WTC11 (cell line): Measurements from ENCODE around the gene ELP5. TPM values are rescaled to one million over a fixed set of nuclear protein-coding genes. Genes with fewer than 3 reads are reported as not detected.

ENCODE experiments used
- ATAC-seq: fragments of 200-7000 bp; cut with Tn5 transposase; 2 replicates; pipeline ENCODE4 v1.10.0; 2021; ENCODE audit warnings: mild to moderate bottlenecking, moderate library complexity
- CTCF ChIA-PET: fragments of 300-600 bp; sonication (Branson Sonifier 250); formaldehyde crosslinking; loops from one replicate; lab custom pipeline; 2021; ENCODE audit warnings: antibody characterized with exemption; lab: Charles Lee
- POLR2A ChIA-PET: fragments of 350-600 bp; sonication (Branson Sonifier 250); formaldehyde crosslinking; loops from one replicate; lab custom pipeline; 2021; ENCODE audit warnings: antibody characterized with exemption; lab: Charles Lee
- DNase-seq: peaks from one replicate; pipeline ENCODE4 v3.0.0; 2021; ENCODE audit warnings: low spot score
- H3K27ac Mint-ChIP-seq: 2 replicates; pipeline ENCODE4 v1.8.0; 2021; ENCODE audit warnings: mixed read lengths
- H3K27me3 Mint-ChIP-seq: 2 replicates; pipeline ENCODE4 v1.8.0; 2021; ENCODE audit warnings: low read depth, mild to moderate bottlenecking, moderate library complexity, mixed read lengths
- H3K36me3 Mint-ChIP-seq: 2 replicates; pipeline ENCODE4 v1.8.0; 2021; ENCODE audit warnings: mixed read lengths
- H3K4me1 Mint-ChIP-seq: 2 replicates; pipeline ENCODE4 v1.8.0; 2022; ENCODE audit warnings: mixed read lengths
- H3K4me3 Mint-ChIP-seq: 2 replicates; pipeline ENCODE4 v1.8.0; 2021; ENCODE audit warnings: mild to moderate bottlenecking, moderate library complexity, mixed read lengths
- H3K9me3 Mint-ChIP-seq: 2 replicates; pipeline ENCODE4 v1.8.0; 2021; ENCODE audit warnings: mixed read lengths
- CREB1 ChIP-seq: sonication (generic); formaldehyde crosslinking; IDR thresholded peaks from 2 replicates; pipeline ENCODE4 v1.8.0; 2023; ENCODE audit warnings: mild to moderate bottlenecking, missing genetic modification reagents
- CREM ChIP-seq: sonication (generic); formaldehyde crosslinking; IDR thresholded peaks from 2 replicates; pipeline ENCODE4 v1.8.1; 2022; ENCODE audit warnings: mild to moderate bottlenecking, missing genetic modification reagents, moderate library complexity
- FOXP1 ChIP-seq: sonication (generic); formaldehyde crosslinking; IDR thresholded peaks from 2 replicates; pipeline ENCODE4 v1.8.0; 2022; ENCODE audit warnings: missing genetic modification reagents, mild to moderate bottlenecking, moderate library complexity, borderline replicate concordance
- SOX15 ChIP-seq: fragments of 250-450 bp; sonication (Bioruptor Pico); IDR thresholded peaks from 2 replicates; pipeline ENCODE4 v1.9.0; 2021; ENCODE audit warnings: mild to moderate bottlenecking
- TEAD1 ChIP-seq: sonication (generic); formaldehyde crosslinking; IDR thresholded peaks from 2 replicates; pipeline ENCODE4 v1.8.0; 2022; ENCODE audit warnings: mild to moderate bottlenecking, missing genetic modification reagents
- ZNF121 ChIP-seq: sonication (generic); formaldehyde crosslinking; IDR thresholded peaks from 2 replicates; pipeline ENCODE4 v1.8.0; 2023; ENCODE audit warnings: missing genetic modification reagents
- ZNF232 ChIP-seq: sonication (generic); formaldehyde crosslinking; IDR thresholded peaks from 2 replicates; pipeline ENCODE4 v1.8.0; 2022; ENCODE audit warnings: mild to moderate bottlenecking, missing genetic modification reagents
- ZNF396 ChIP-seq: fragments of 250-450 bp; sonication (Bioruptor Pico); IDR thresholded peaks from 2 replicates; pipeline ENCODE4 v1.8.0; 2021; ENCODE audit warnings: mild to moderate bottlenecking, moderate library complexity, borderline replicate concordance
- total RNA-seq: library from RNA; stranded (reverse); gene quantifications from 3 replicates; pipeline ENCODE4 v1.2.3, GENCODE V29; 2021
- TF ChIP-seq, protein P1 (sequence below): sonication (generic); formaldehyde crosslinking; IDR thresholded peaks from 2 replicates; pipeline ENCODE4 v1.8.0; 2022; ENCODE audit warnings: missing genetic modification reagents
- TF ChIP-seq, protein P2 (sequence below): fragments of 250-450 bp; sonication (Bioruptor Pico); IDR thresholded peaks from 2 replicates; pipeline ENCODE4 v1.9.0; 2021; ENCODE audit warnings: mild to moderate bottlenecking
- TF ChIP-seq, protein P3 (sequence below): fragments of 250-450 bp; sonication (Bioruptor Pico); IDR thresholded peaks from 2 replicates; pipeline ENCODE4 v1.8.0; 2021; ENCODE audit warnings: mild to moderate bottlenecking
- TF ChIP-seq, protein P4 (sequence below): sonication (generic); formaldehyde crosslinking; IDR thresholded peaks from 2 replicates; pipeline ENCODE4 v1.8.0; 2023; ENCODE audit warnings: missing genetic modification reagents
- TF ChIP-seq, protein P5 (sequence below): sonication (generic); formaldehyde crosslinking; IDR thresholded peaks from 2 replicates; pipeline ENCODE4 v1.8.0; 2022; ENCODE audit warnings: mild to moderate bottlenecking, missing genetic modification reagents
- TF ChIP-seq, protein P6 (sequence below): sonication (generic); formaldehyde crosslinking; conservative IDR thresholded peaks from 2 replicates; pipeline ENCODE4 v1.8.1; 2023; ENCODE audit warnings: mild to moderate bottlenecking, low read depth, missing genetic modification reagents, moderate library complexity
- TF ChIP-seq, protein P7 (sequence below): sonication (generic); formaldehyde crosslinking; IDR thresholded peaks from 2 replicates; pipeline ENCODE4 v1.8.1; 2023; ENCODE audit warnings: mild to moderate bottlenecking, missing genetic modification reagents
- TF ChIP-seq, protein P8 (sequence below): fragments of 250-450 bp; sonication (Bioruptor Pico); IDR thresholded peaks from 2 replicates; pipeline ENCODE4 v1.9.0; 2021; ENCODE audit warnings: moderate library complexity, mild to moderate bottlenecking, inconsistent platforms, borderline replicate concordance
- TF ChIP-seq, protein P9 (sequence below): fragments of 250-450 bp; sonication (Bioruptor Pico); IDR thresholded peaks from 2 replicates; pipeline ENCODE4 v1.9.0; 2021; ENCODE audit warnings: mild to moderate bottlenecking

Gene ELP5
- total RNA-seq, 1 experiment from 2014 or later, result 101 TPM

DNA sequence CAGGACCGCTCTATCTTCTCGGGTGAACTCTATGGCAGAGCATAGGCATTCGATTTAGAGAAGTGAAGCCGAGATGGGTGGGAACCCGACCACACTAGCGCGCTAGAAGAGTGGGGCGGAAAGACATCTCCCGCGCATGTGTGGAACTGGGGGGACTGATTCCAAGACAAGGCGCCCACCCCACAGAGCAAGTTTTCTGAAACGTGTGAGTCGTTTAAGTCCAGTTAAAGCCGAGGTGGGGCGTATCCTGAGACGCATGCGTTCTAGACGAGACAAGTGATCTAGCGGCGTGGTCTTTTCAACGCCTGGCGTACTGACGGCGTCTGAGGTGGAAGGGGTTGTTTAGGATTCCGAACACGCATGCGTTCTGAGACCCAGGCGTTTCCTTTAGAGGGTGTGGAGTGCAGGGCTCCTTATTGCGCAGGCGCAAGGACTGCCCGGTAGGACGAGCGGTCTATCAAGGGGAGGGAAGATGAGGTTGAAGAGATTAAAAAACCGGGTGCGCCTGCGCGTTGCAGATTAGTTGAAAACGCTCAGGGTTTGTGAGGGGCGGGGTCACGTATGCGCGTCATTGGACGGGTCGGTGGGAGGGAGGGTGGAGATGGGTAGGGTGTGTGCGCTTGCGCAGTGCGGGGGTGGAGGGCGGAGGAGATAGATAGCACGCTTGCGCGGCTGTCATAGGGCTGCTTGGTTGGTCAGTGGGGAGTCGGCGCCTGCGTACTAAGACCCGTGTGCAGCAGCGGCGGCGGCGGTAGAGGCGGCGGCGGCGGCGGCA lies 55.1 kb downstream of the ELP5 start, which contains the start of gene EIF5A (continued):
- TF ChIP-seq, protein P1, sequence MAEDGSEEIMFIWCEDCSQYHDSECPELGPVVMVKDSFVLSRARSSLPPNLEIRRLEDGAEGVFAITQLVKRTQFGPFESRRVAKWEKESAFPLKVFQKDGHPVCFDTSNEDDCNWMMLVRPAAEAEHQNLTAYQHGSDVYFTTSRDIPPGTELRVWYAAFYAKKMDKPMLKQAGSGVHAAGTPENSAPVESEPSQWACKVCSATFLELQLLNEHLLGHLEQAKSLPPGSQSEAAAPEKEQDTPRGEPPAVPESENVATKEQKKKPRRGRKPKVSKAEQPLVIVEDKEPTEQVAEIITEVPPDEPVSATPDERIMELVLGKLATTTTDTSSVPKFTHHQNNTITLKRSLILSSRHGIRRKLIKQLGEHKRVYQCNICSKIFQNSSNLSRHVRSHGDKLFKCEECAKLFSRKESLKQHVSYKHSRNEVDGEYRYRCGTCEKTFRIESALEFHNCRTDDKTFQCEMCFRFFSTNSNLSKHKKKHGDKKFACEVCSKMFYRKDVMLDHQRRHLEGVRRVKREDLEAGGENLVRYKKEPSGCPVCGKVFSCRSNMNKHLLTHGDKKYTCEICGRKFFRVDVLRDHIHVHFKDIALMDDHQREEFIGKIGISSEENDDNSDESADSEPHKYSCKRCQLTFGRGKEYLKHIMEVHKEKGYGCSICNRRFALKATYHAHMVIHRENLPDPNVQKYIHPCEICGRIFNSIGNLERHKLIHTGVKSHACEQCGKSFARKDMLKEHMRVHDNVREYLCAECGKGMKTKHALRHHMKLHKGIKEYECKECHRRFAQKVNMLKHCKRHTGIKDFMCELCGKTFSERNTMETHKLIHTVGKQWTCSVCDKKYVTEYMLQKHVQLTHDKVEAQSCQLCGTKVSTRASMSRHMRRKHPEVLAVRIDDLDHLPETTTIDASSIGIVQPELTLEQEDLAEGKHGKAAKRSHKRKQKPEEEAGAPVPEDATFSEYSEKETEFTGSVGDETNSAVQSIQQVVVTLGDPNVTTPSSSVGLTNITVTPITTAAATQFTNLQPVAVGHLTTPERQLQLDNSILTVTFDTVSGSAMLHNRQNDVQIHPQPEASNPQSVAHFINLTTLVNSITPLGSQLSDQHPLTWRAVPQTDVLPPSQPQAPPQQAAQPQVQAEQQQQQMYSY (CRISPR knock-in tag), result peak; percentile 52
- TF ChIP-seq ZNF121 (CRISPR knock-in tag), result no peak

DNA sequence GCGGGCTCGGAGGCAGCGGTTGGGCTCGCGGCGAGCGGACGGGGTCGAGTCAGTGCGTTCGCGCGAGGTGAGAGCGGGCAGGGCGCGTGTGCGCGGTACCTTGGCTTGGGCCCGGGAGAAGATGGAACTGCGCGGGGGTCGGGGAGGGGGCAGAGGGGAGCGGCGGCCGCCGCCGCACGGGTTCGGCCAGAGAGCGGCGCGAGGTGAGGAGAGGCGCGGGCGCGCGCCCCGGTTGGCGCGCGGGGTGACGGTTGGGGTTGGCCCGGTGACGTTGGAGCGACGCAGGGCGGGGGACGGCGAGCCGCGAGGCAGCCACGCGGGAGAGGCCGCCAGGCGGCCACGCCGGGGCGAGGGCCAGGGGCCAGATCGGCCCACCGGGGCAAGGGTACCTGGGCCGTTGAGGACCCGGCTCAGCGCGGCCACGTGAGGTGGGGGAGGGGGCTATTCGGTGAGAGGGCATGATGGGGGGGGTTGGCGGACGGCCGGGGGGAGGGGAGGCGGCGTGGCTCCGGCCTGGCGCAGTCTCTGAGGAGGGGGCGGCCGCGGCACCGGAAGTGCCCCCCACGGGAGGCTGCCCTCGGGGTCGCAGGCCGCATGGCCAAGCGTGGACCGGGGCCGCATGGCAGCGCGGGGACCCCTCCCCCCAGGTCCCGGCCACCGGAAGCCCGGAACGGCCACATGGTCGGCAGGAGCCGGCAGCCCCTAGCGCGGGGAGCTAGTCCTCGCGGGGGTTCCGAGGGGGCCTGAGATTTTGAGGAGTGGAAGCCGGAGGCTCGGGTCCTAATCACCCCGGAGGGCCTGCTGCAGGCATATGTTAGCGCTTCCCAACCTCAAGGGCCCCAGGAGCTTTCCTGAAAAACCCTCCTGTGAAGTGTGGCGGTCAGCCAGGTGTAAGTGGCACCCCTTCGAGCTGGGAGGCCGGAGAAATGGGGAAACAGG lies 55.9 kb downstream of the ELP5 start:
- H3K4me3 Mint-ChIP-seq, result peak overlapping the region; percentile 89
- CTCF ChIA-PET, result interaction anchor here (0.9 to 1.4 kb wide), 3 partner anchors 22 to 57 kb away, joined by 3 to 4 read pairs (median 4); partner anchors contain the start of genes CTDNEP1 and NEURL4
- peaks cover 26% of the 10 kb centered on the region for H3K4me1 Mint-ChIP-seq
- peaks cover 14% of the 10 kb centered on the region for H3K27me3 Mint-ChIP-seq
- H3K9me3 Mint-ChIP-seq, result peaks cover 4% of the 10 kb centered on the region
- no peak; the same call in 1 of the 2 replicates for ATAC-seq
- peak; percentile 50 for DNase-seq
- POLR2A ChIA-PET, result interaction anchor here (1.0 kb wide), 1 partner anchor 22 kb away, joined by 7 read pairs; the partner anchor contains the start of gene NEURL4
- peak overlapping the region; percentile 99 for H3K27ac Mint-ChIP-seq
- H3K36me3 Mint-ChIP-seq, result peaks cover 36% of the 10 kb centered on the region
- no peak for TF ChIP-seq SOX15 (CRISPR knock-in tag)
- no peak for TF ChIP-seq ZNF232
- TF ChIP-seq CREB1 (CRISPR knock-in tag), result no peak
- TF ChIP-seq, protein P2, sequence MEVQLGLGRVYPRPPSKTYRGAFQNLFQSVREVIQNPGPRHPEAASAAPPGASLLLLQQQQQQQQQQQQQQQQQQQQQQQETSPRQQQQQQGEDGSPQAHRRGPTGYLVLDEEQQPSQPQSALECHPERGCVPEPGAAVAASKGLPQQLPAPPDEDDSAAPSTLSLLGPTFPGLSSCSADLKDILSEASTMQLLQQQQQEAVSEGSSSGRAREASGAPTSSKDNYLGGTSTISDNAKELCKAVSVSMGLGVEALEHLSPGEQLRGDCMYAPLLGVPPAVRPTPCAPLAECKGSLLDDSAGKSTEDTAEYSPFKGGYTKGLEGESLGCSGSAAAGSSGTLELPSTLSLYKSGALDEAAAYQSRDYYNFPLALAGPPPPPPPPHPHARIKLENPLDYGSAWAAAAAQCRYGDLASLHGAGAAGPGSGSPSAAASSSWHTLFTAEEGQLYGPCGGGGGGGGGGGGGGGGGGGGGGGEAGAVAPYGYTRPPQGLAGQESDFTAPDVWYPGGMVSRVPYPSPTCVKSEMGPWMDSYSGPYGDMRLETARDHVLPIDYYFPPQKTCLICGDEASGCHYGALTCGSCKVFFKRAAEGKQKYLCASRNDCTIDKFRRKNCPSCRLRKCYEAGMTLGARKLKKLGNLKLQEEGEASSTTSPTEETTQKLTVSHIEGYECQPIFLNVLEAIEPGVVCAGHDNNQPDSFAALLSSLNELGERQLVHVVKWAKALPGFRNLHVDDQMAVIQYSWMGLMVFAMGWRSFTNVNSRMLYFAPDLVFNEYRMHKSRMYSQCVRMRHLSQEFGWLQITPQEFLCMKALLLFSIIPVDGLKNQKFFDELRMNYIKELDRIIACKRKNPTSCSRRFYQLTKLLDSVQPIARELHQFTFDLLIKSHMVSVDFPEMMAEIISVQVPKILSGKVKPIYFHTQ, result no peak
- TF ChIP-seq, protein P3, sequence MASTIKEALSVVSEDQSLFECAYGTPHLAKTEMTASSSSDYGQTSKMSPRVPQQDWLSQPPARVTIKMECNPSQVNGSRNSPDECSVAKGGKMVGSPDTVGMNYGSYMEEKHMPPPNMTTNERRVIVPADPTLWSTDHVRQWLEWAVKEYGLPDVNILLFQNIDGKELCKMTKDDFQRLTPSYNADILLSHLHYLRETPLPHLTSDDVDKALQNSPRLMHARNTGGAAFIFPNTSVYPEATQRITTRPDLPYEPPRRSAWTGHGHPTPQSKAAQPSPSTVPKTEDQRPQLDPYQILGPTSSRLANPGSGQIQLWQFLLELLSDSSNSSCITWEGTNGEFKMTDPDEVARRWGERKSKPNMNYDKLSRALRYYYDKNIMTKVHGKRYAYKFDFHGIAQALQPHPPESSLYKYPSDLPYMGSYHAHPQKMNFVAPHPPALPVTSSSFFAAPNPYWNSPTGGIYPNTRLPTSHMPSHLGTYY (CRISPR knock-in tag), result no peak
- TF ChIP-seq, protein P4, sequence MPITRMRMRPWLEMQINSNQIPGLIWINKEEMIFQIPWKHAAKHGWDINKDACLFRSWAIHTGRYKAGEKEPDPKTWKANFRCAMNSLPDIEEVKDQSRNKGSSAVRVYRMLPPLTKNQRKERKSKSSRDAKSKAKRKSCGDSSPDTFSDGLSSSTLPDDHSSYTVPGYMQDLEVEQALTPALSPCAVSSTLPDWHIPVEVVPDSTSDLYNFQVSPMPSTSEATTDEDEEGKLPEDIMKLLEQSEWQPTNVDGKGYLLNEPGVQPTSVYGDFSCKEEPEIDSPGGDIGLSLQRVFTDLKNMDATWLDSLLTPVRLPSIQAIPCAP, result no peak
- TF ChIP-seq, protein P5, sequence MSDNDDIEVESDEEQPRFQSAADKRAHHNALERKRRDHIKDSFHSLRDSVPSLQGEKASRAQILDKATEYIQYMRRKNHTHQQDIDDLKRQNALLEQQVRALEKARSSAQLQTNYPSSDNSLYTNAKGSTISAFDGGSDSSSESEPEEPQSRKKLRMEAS (CRISPR knock-in tag), result peak; percentile 94
- TF ChIP-seq ZNF396, result no peak
- 0 out of 2 replicates have a peak, but pooled peaks have one; percentile 39 for TF ChIP-seq TEAD1 (CRISPR knock-in tag)
- TF ChIP-seq, protein P6, sequence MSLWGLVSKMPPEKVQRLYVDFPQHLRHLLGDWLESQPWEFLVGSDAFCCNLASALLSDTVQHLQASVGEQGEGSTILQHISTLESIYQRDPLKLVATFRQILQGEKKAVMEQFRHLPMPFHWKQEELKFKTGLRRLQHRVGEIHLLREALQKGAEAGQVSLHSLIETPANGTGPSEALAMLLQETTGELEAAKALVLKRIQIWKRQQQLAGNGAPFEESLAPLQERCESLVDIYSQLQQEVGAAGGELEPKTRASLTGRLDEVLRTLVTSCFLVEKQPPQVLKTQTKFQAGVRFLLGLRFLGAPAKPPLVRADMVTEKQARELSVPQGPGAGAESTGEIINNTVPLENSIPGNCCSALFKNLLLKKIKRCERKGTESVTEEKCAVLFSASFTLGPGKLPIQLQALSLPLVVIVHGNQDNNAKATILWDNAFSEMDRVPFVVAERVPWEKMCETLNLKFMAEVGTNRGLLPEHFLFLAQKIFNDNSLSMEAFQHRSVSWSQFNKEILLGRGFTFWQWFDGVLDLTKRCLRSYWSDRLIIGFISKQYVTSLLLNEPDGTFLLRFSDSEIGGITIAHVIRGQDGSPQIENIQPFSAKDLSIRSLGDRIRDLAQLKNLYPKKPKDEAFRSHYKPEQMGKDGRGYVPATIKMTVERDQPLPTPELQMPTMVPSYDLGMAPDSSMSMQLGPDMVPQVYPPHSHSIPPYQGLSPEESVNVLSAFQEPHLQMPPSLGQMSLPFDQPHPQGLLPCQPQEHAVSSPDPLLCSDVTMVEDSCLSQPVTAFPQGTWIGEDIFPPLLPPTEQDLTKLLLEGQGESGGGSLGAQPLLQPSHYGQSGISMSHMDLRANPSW (CRISPR knock-in tag), result no peak
- TF ChIP-seq, protein P7, sequence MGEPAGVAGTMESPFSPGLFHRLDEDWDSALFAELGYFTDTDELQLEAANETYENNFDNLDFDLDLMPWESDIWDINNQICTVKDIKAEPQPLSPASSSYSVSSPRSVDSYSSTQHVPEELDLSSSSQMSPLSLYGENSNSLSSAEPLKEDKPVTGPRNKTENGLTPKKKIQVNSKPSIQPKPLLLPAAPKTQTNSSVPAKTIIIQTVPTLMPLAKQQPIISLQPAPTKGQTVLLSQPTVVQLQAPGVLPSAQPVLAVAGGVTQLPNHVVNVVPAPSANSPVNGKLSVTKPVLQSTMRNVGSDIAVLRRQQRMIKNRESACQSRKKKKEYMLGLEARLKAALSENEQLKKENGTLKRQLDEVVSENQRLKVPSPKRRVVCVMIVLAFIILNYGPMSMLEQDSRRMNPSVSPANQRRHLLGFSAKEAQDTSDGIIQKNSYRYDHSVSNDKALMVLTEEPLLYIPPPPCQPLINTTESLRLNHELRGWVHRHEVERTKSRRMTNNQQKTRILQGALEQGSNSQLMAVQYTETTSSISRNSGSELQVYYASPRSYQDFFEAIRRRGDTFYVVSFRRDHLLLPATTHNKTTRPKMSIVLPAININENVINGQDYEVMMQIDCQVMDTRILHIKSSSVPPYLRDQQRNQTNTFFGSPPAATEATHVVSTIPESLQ, result no peak
- TF ChIP-seq, protein P8, sequence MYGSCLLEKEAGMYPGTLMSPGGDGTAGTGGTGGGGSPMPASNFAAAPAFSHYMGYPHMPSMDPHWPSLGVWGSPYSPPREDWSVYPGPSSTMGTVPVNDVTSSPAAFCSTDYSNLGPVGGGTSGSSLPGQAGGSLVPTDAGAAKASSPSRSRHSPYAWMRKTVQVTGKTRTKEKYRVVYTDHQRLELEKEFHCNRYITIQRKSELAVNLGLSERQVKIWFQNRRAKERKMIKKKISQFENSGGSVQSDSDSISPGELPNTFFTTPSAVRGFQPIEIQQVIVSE (CRISPR knock-in tag), result no peak
- TF ChIP-seq CREM (CRISPR knock-in tag), result no peak
- peak; percentile 13 for TF ChIP-seq FOXP1 (CRISPR knock-in tag)
- TF ChIP-seq, protein P9, sequence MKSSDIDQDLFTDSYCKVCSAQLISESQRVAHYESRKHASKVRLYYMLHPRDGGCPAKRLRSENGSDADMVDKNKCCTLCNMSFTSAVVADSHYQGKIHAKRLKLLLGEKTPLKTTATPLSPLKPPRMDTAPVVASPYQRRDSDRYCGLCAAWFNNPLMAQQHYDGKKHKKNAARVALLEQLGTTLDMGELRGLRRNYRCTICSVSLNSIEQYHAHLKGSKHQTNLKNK (CRISPR knock-in tag), result no peak
